Measurements from ENCODE around the gene NOL3.

Gene NOL3

GRCh38 chr16:67173323-67173722, 3.0 kb downstream of the NOL3 start:
- DNase-seq: no peak

- peak; percentile 72 for DNase-seq
These were observed 3.7 kb downstream of the NOL3 start for GRCh38 chr16:67173808-67174705.

- no peak for DNase-seq
These were observed 4.4 kb downstream of the NOL3 start for GRCh38 chr16:67174706-67175231.

- DNase-seq: no peak
These were observed 6.3 kb downstream of the NOL3 start for GRCh38 chr16:67176662-67177061.

GRCh38 chr16:67177743-67178699, 7.7 kb downstream of the NOL3 start:
- DNase-seq: peak; percentile 64

GRCh38 chr16:67179421-67180080, 9.2 kb downstream of the NOL3 start:
- no peak for DNase-seq

- peak; percentile 25 for DNase-seq
These were observed 9.8 kb downstream of the NOL3 start for GRCh38 chr16:67180166-67180565.

GRCh38 chr16:67181346-67181745, 11.0 kb downstream of the NOL3 start:
- DNase-seq: no peak

GRCh38 chr16:67182288-67182687, 11.9 kb downstream of the NOL3 start:
- DNase-seq: no peak

- DNase-seq: no peak
These were observed 12.9 kb downstream of the NOL3 start for GRCh38 chr16:67183284-67183626.

GRCh38 chr16:67183627-67184452, 13.5 kb downstream of the NOL3 start, which contains the start of gene MATCAP1:
Gene MATCAP1, minus strand, starts transcription at chr16:67183963. Its CDS starts 3,353 bp downstream, at chr16:67180610.
- DNase-seq: peak; percentile 96

GRCh38 chr16:67184453-67184994, 14.2 kb downstream of the NOL3 start:
- no peak for DNase-seq

- peak; percentile 91 for DNase-seq
These were observed 14.8 kb downstream of the NOL3 start for GRCh38 chr16:67184995-67185650.

GRCh38 chr16:67185651-67186134, 15.4 kb downstream of the NOL3 start:
- no peak for DNase-seq

GRCh38 chr16:67186550-67186950, 16.2 kb downstream of the NOL3 start:
- DNase-seq: no peak

GRCh38 chr16:67187175-67187890, 17.0 kb downstream of the NOL3 start:
- DNase-seq: no peak

GRCh38 chr16:67188323-67188722, 18.0 kb downstream of the NOL3 start:
- no peak for DNase-seq

- no peak for DNase-seq
These were observed 18.5 kb downstream of the NOL3 start for GRCh38 chr16:67188798-67189197.

- DNase-seq: no peak
These were observed 19.7 kb downstream of the NOL3 start, which contains the start of gene EXOC3L1 for GRCh38 chr16:67190041-67190440. Gene EXOC3L1, minus strand, starts transcription at chr16:67190136. Its CDS starts 460 bp downstream, at chr16:67189676.

Data from left hindlimb (tissue), 1 donor.